Caco-2 (cell line): ENCODE measurements around the gene PPP2R5E. TPM values are rescaled to one million over a fixed set of nuclear protein-coding genes. Genes with fewer than 3 reads are reported as not detected.
A peak's percentile ranks its signal among the peaks of the same experiment; 100 is the strongest.

ENCODE experiments used
- BruUV-seq: library from RNA; stranded (reverse); fragments of 400-500 nt; replicated peaks from 2 replicates; lab custom pipeline; 2021; lab: Mats Ljungman, UMichigan
- CTCF ChIA-PET: fragments of 300-600 bp; sonication (Branson Sonifier 250); formaldehyde crosslinking; loops from one replicate; lab custom pipeline; 2022; ENCODE audit warnings: antibody characterized with exemption; lab: Charles Lee
- POLR2A ChIA-PET: fragments of 300-600 bp; sonication (Branson Sonifier 250); formaldehyde crosslinking; loops from one replicate; lab custom pipeline; 2022; ENCODE audit warnings: antibody characterized with exemption; lab: Charles Lee
- DNase-seq, 2 experiments: peaks; one replicate each; pipeline versions ENCODE4 v3.0.0 to v3.0.0-alpha.2; 2020 to 2022
- H3K27me3 ChIP-seq: replicated peaks from 2 replicates; pipeline ENCODE4 v1.6.0; 2011; ENCODE audit warnings: low read length; ENCODE audit not compliant: control insufficient read depth, insufficient read depth
- H3K36me3 ChIP-seq: 2 replicates; pipeline ENCODE4 v1.5.1; 2011; ENCODE audit warnings: low read length; ENCODE audit not compliant: control insufficient read depth, insufficient read depth
- H3K4me1 ChIP-seq: fragments of 250-450 bp; sonication (Bioruptor Pico); 2 replicates; pipeline ENCODE4 v1.5.1; 2020; ENCODE audit warnings: mild to moderate bottlenecking
- H3K4me3 ChIP-seq: 2 replicates; pipeline ENCODE4 v1.5.1; 2011; ENCODE audit warnings: low read depth, mild to moderate bottlenecking, control low read depth, low read length
- H3K9me3 ChIP-seq: fragments of 250-450 bp; sonication (Bioruptor Pico); 2 replicates; pipeline ENCODE4 v1.5.1; 2020; ENCODE audit warnings: mild to moderate bottlenecking, moderate library complexity
- H3K27ac Mint-ChIP-seq: one replicate; pipeline ENCODE4 v1.8.0; 2022; ENCODE audit warnings: mixed read lengths; ENCODE audit not compliant: unreplicated experiment
- H3K27me3 Mint-ChIP-seq: one replicate; pipeline ENCODE4 v1.8.0; 2022; ENCODE audit warnings: mixed read lengths; ENCODE audit not compliant: insufficient read depth, unreplicated experiment
- H3K36me3 Mint-ChIP-seq: one replicate; pipeline ENCODE4 v1.8.0; 2022; ENCODE audit warnings: mild to moderate bottlenecking, mixed read lengths; ENCODE audit not compliant: insufficient read depth, unreplicated experiment
- H3K4me1 Mint-ChIP-seq: one replicate; pipeline ENCODE4 v1.8.0; 2022; ENCODE audit warnings: low read depth, mixed read lengths; ENCODE audit not compliant: unreplicated experiment
- H3K4me3 Mint-ChIP-seq: one replicate; pipeline ENCODE4 v1.8.0; 2022; ENCODE audit warnings: mild to moderate bottlenecking, moderate library complexity, mixed read lengths; ENCODE audit not compliant: unreplicated experiment
- H3K9me3 Mint-ChIP-seq: one replicate; pipeline ENCODE4 v1.8.0; 2022; ENCODE audit warnings: mixed read lengths; ENCODE audit not compliant: unreplicated experiment
- CTCF ChIP-seq, 2 experiments: fragments of 200-600 bp in 1 of 2; IDR thresholded peaks; 1 replicate in 1 of 2; 2 replicates in 1 of 2; pipeline versions ENCODE4 v1.5.1 to v1.8.0; 2011 to 2022; ENCODE audit warnings: antibody characterized with exemption in 1 of 2, control low read depth in 1 of 2, inconsistent platforms in 1 of 2, low read depth in 1 of 2, low read length in 1 of 2, mild to moderate bottlenecking in 1 of 2, moderate library complexity in 1 of 2; ENCODE audit not compliant: insufficient read depth in 1 of 2, severe bottlenecking in 1 of 2, unreplicated experiment in 1 of 2
- intact Hi-C: fragments of 100-400 bp; cut with micrococcal nuclease; formaldehyde crosslinking; loops from one replicate; pipeline ENCODE4 v1.10.0; 2022; ENCODE audit not compliant: unreplicated experiment
- total RNA-seq: library from RNA; stranded (reverse); gene quantifications from 2 replicates; pipeline ENCODE4 v1.2.3, GENCODE V29; 2022

PPP2R5E gene
- total RNA-seq, 1 experiment from 2014 or later: 58.6 TPM

GRCh38 chr14:63460680-63461369, 82.4 kb downstream of the PPP2R5E start:
- no peaks in the 10 kb centered on the region for H3K27me3 Mint-ChIP-seq
- H3K4me3 Mint-ChIP-seq: no peak overlapping the region
- H3K9me3 Mint-ChIP-seq: no peaks in the 10 kb centered on the region
- CTCF ChIA-PET: no interaction called here
- no peak for TF ChIP-seq CTCF (IDR thresholded peaks at IDR 0.05; ENCODE audit: insufficient read depth in 1 of 2, low read depth in 1 of 2, low read length in 1 of 2, severe bottlenecking in 1 of 2, unreplicated experiment in 1 of 2)
- Histone ChIP-seq H3K36me3 (peaks cover 2% of the 10 kb centered on the region; the same call in 1 of the 2 replicates), H3K9me3 (no peaks in the 10 kb centered on the region), H3K4me1 (no peaks in the 10 kb centered on the region), H3K27me3 (no peaks in the 10 kb centered on the region), H3K4me3 (no peak overlapping the region)
- POLR2A ChIA-PET: no interaction called here
- intact Hi-C loops: no loop called here
- BruUV-seq: no TSS peak
- DNase-seq: no peak
- H3K4me1 Mint-ChIP-seq: peaks cover 13% of the 10 kb centered on the region
- H3K27ac Mint-ChIP-seq: peak overlapping the region; percentile 34
- H3K36me3 Mint-ChIP-seq: peaks cover 11% of the 10 kb centered on the region

GRCh38 chr14:63459738-63460137, 83.4 kb downstream of the PPP2R5E start:
- no peaks in the 10 kb centered on the region for H3K27me3 ChIP-seq
- Mint-ChIP-seq H3K36me3 (peaks cover 11% of the 10 kb centered on the region), H3K9me3 (no peaks in the 10 kb centered on the region), H3K4me3 (no peak overlapping the region), H3K27ac (no peak overlapping the region), H3K27me3 (no peaks in the 10 kb centered on the region), H3K4me1 (peaks cover 13% of the 10 kb centered on the region)
- H3K9me3 ChIP-seq: no peaks in the 10 kb centered on the region
- CTCF ChIA-PET: no interaction called here
- H3K4me3 ChIP-seq: no peak overlapping the region
- intact Hi-C loops: no loop called here
- no peak for DNase-seq
- H3K4me1 ChIP-seq: no peaks in the 10 kb centered on the region
- H3K36me3 ChIP-seq: peaks cover 2% of the 10 kb centered on the region; the same call in 1 of the 2 replicates
- no TSS peak for BruUV-seq
- POLR2A ChIA-PET: no interaction called here
- TF ChIP-seq CTCF (IDR thresholded peaks at IDR 0.05; ENCODE audit: insufficient read depth in 1 of 2, low read depth in 1 of 2, low read length in 1 of 2, severe bottlenecking in 1 of 2, unreplicated experiment in 1 of 2): no peak

- no peaks in the 10 kb centered on the region for H3K36me3 ChIP-seq
- no peak overlapping the region for H3K4me3 Mint-ChIP-seq
- H3K9me3 Mint-ChIP-seq: no peaks in the 10 kb centered on the region
- peaks cover 6% of the 10 kb centered on the region for H3K4me1 Mint-ChIP-seq
- no peak for DNase-seq
- H3K27me3 ChIP-seq: no peaks in the 10 kb centered on the region
- H3K4me1 ChIP-seq: no peaks in the 10 kb centered on the region
- peaks cover 7% of the 10 kb centered on the region for H3K36me3 Mint-ChIP-seq
- H3K4me3 ChIP-seq: no peak overlapping the region
- ChIA-PET POLR2A (no interaction called here), CTCF (no interaction called here)
- H3K27ac Mint-ChIP-seq: no peak overlapping the region
- BruUV-seq: no TSS peak
- no peaks in the 10 kb centered on the region for H3K9me3 ChIP-seq
- TF ChIP-seq CTCF (IDR thresholded peaks at IDR 0.05; ENCODE audit: insufficient read depth in 1 of 2, low read depth in 1 of 2, low read length in 1 of 2, severe bottlenecking in 1 of 2, unreplicated experiment in 1 of 2): peak in 1 of 2 experiments; percentile 26
- no peaks in the 10 kb centered on the region for H3K27me3 Mint-ChIP-seq
- intact Hi-C loops: no loop called here
Measured at GRCh38 chr14:63457498-63457897, 85.7 kb downstream of the PPP2R5E start.
